ENCODE results near the gene PIK3CD.

DNA sequence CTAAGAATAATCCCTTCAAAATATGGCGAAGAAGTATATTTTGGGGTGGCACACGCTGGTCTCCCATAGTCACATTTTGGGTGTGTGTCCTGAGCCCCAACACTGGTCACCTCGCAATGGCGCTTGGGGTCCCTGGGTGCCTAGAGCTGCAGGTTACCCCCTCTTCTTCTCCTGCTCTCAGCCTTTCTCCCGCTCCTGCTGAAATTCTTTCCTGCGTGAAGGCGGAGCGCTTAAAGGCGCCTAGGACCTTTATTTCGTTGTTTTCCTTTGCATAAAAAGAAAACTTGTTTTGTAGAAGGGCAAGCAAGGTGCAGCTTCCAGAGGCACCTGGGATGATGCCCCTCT is 339 bp upstream of the PIK3CD start:
- TF ChIP-seq, protein P1, sequence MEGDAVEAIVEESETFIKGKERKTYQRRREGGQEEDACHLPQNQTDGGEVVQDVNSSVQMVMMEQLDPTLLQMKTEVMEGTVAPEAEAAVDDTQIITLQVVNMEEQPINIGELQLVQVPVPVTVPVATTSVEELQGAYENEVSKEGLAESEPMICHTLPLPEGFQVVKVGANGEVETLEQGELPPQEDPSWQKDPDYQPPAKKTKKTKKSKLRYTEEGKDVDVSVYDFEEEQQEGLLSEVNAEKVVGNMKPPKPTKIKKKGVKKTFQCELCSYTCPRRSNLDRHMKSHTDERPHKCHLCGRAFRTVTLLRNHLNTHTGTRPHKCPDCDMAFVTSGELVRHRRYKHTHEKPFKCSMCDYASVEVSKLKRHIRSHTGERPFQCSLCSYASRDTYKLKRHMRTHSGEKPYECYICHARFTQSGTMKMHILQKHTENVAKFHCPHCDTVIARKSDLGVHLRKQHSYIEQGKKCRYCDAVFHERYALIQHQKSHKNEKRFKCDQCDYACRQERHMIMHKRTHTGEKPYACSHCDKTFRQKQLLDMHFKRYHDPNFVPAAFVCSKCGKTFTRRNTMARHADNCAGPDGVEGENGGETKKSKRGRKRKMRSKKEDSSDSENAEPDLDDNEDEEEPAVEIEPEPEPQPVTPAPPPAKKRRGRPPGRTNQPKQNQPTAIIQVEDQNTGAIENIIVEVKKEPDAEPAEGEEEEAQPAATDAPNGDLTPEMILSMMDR (conservative IDR thresholded peaks at IDR 0.05; ENCODE audit: low read depth, low read length), result no peak
- no peak for TF ChIP-seq EZH2 (IDR thresholded peaks at IDR 0.05; ENCODE audit: low read length, unreplicated experiment)
